ENCODE measurements around the gene WDR82. TPM values are rescaled to one million over a fixed set of nuclear protein-coding genes. Genes with fewer than 3 reads are reported as not detected.

The WDR82 gene
- total and polyA plus RNA-seq, 7 donors, result 22.2 to 54.9 (median 46.8) TPM

DNA sequence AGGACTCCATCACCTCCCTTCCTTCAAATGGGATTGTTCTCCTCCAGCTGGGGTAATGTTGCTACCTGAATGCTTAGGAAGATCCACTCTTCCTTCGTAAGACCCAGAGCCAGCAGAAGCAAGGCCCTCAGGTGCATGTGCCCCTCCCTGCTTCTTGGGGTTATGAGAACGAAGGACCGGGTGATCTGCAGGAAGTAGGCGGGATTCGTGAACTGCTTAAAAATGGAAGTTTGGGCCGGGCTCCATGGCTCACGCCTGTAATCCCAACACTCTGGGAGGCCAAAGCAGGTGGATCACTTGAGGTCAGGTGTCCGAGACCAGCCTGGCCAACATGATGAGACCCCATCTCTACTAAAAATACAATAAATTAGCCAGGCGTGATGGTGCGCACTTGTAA lies 61.0 kb downstream of the WDR82 start:
- H3K36me3 ChIP-seq, result peaks cover 21 to 32% (median 27%) of the 10 kb centered on the region in 4 donors
- H3K4me3 ChIP-seq, result no peak overlapping the region
- 30 to 53% methylated on average over 10 of the region's 10 CpGs for WGBS, 2 donors
- TF ChIP-seq POLR2AphosphoS5 (IDR thresholded peaks at IDR 0.05) (no peak), EP300 (IDR thresholded peaks at IDR 0.05) (no peak)
- TF ChIP-seq, protein P1, sequence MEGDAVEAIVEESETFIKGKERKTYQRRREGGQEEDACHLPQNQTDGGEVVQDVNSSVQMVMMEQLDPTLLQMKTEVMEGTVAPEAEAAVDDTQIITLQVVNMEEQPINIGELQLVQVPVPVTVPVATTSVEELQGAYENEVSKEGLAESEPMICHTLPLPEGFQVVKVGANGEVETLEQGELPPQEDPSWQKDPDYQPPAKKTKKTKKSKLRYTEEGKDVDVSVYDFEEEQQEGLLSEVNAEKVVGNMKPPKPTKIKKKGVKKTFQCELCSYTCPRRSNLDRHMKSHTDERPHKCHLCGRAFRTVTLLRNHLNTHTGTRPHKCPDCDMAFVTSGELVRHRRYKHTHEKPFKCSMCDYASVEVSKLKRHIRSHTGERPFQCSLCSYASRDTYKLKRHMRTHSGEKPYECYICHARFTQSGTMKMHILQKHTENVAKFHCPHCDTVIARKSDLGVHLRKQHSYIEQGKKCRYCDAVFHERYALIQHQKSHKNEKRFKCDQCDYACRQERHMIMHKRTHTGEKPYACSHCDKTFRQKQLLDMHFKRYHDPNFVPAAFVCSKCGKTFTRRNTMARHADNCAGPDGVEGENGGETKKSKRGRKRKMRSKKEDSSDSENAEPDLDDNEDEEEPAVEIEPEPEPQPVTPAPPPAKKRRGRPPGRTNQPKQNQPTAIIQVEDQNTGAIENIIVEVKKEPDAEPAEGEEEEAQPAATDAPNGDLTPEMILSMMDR (IDR thresholded peaks at IDR 0.05), result no peak
- peaks cover 0 to 33% (median 19%) of the 10 kb centered on the region in 4 donors for H3K4me1 ChIP-seq
- intact Hi-C loops (cut with DNase I), result no loop called here
- no peaks in the 10 kb centered on the region for H3K9me3 ChIP-seq
- no peaks in the 10 kb centered on the region for H3K27me3 ChIP-seq
- no peak for DNase-seq
- peak overlapping the region; percentile 35 to 66 (median 54) for H3K27ac ChIP-seq

DNA sequence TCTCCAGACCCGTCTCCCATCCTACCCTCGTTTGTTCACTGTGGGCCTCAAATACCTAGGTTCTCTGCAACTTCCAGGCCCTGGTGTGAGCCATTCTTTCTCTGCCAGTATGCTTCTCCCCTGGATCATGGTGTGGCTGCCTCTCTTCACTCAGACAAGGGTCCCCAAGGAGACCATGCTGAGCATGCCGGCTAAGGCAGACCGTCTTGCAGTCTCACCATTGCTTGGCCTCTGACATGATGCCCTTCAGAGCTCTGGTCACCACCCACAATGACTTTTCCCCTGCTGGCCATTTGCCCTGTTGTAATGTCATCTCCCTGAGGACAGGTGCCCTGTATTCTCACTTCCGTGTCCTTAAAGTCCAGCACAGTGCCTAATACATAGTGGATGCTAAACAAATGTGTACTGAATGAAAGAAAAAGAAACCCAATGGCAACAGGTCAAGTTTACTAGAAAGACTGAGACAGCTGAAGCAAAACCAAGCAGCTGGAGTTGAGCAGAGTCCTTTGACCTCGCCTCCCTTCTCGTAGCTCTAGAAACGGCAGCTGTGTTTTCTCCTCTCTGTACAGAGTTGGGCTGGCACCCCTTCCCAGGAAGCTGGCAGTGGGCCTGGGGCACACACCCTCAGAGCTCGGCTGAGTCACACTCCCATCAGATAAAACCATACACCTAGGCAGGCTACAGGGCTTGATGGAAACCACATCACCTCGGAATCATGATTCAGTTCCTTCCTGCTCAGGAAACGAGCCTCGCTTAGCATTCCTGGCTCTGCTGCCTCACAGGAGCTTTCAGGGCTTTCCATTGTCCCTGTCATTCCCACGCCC lies 61.7 kb downstream of the WDR82 start:
- WGBS, 2 donors, result 8 to 30% methylated on average over 13 of the region's 13 CpGs
- Histone ChIP-seq H3K4me3 (no peak overlapping the region), H3K4me1 (peaks cover 0 to 33% (median 19%) of the 10 kb centered on the region in 4 donors), H3K27ac (peak overlapping the region; percentile 35 to 66 (median 54)), H3K36me3 (peaks cover 27 to 38% (median 33%) of the 10 kb centered on the region in 4 donors), H3K9me3 (no peaks in the 10 kb centered on the region), H3K27me3 (no peaks in the 10 kb centered on the region)
- intact Hi-C loops (cut with DNase I), result no loop called here
- TF ChIP-seq POLR2A (IDR thresholded peaks at IDR 0.05), result no peak
- TF ChIP-seq POLR2AphosphoS5 (IDR thresholded peaks at IDR 0.05), result peak in 3 of 4 donors; percentile 38 to 67 (median 56)
- TF ChIP-seq, protein P1 (IDR thresholded peaks at IDR 0.05), result no peak
- no peak for TF ChIP-seq EP300 (IDR thresholded peaks at IDR 0.05)
- DNase-seq, result no peak

DNA sequence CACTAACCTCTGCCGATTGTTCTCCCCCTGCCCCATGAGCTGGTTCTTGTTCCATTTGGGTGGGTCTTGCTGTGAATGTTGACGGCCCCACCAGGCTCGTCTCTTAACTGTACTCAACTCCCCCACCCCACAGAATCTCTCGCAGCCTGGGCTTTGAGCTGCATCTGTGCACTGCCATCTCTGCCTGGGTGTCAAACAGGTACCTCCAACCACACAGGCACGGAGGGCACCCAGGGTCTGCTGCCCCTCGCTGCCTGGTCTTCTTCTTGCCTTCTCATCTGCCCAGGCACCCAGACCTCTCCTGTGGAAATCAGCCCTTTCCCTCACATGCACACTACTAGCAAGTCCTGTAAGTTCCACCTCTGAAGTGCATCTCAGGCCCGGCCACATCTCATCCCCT lies 63.1 kb downstream of the WDR82 start:
- 95 to 98% methylated on average over 7 of the region's 7 CpGs for WGBS, 2 donors
- no peak for DNase-seq
- Histone ChIP-seq H3K4me1 (peaks cover 0 to 27% (median 17%) of the 10 kb centered on the region in 4 donors), H3K36me3 (peaks cover 37 to 53% (median 45%) of the 10 kb centered on the region in 4 donors), H3K4me3 (no peak overlapping the region), H3K27ac (no peak overlapping the region), H3K9me3 (no peaks in the 10 kb centered on the region), H3K27me3 (no peaks in the 10 kb centered on the region)
- intact Hi-C loops (cut with DNase I), result no loop called here
- TF ChIP-seq POLR2AphosphoS5 (IDR thresholded peaks at IDR 0.05) (no peak), EP300 (IDR thresholded peaks at IDR 0.05) (no peak), POLR2A (IDR thresholded peaks at IDR 0.05) (no peak)
- TF ChIP-seq, protein P1 (IDR thresholded peaks at IDR 0.05), result no peak

DNA sequence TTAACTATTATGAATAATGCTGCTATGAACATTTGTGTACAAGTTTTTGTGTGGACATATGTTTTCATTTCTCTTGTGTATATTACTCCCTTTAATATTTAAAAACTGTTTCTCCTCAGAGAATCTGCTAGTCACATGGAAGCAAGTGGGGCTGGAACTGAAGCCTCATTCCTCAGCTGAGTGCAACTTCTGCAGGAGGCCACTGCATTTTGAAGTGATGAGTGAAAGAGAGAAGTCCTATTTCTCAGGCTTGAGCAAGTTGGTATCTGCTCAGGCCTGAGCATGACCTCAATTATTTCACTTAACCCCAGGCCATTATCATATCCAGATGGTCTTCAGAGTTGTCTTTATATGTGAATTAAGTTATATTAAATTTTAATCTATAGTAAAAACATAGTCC lies 64.5 kb downstream of the WDR82 start:
- TF ChIP-seq POLR2AphosphoS5 (IDR thresholded peaks at IDR 0.05) (no peak), EP300 (IDR thresholded peaks at IDR 0.05) (no peak)
- TF ChIP-seq, protein P1 (IDR thresholded peaks at IDR 0.05), result no peak
- Histone ChIP-seq H3K4me1 (peaks cover 0 to 25% (median 16%) of the 10 kb centered on the region in 4 donors), H3K9me3 (no peaks in the 10 kb centered on the region), H3K4me3 (no peak overlapping the region), H3K36me3 (peaks cover 51 to 67% (median 59%) of the 10 kb centered on the region in 4 donors), H3K27ac (no peak overlapping the region), H3K27me3 (no peaks in the 10 kb centered on the region)
- intact Hi-C loops (cut with DNase I), result no loop called here
- no peak for DNase-seq
